Kidney glomerular epithelial cell (primary cell): ENCODE results near the gene METTL16.
"Not testable (repeated sequence)": the region's sequence is repeated elsewhere in the genome, so short reads cannot be mapped to it uniquely, and the experiment has no call there.

Source experiments
- DNase-seq: peaks from one replicate; lab custom pipeline; 2025; lab: John Stamatoyannopoulos, UW

METTL16 gene

GRCh38 chr17:2511462-2512369 lies at the start of gene METTL16:
Gene METTL16, minus strand, starts transcription at chr17:2511888. Its CDS starts 9,557 bp downstream, at chr17:2502331.
- peak; percentile 98 for DNase-seq

- DNase-seq, result no peak
Measured at GRCh38 chr17:2560658-2561057, 49.0 kb upstream of the METTL16 start.

GRCh38 chr17:2551928-2552327 lies 40.2 kb upstream of the METTL16 start:
- no peak for DNase-seq

GRCh38 chr17:2551493-2551892 lies 39.8 kb upstream of the METTL16 start:
- DNase-seq, result no peak

GRCh38 chr17:2549392-2550211 lies 37.9 kb upstream of the METTL16 start:
- no peak for DNase-seq

GRCh38 chr17:2548026-2548425 lies 36.3 kb upstream of the METTL16 start:
- not testable (repeated sequence) for DNase-seq

- DNase-seq, result no peak
Measured at GRCh38 chr17:2547176-2547575, 35.5 kb upstream of the METTL16 start.

- DNase-seq, result no peak
Measured at GRCh38 chr17:2545393-2545792, 33.7 kb upstream of the METTL16 start.

- DNase-seq, result no peak
Measured at GRCh38 chr17:2542456-2542855, 30.8 kb upstream of the METTL16 start.

- DNase-seq, result no peak
Measured at GRCh38 chr17:2542056-2542455, 30.4 kb upstream of the METTL16 start.

GRCh38 chr17:2537579-2537978 lies 25.9 kb upstream of the METTL16 start:
- not testable (repeated sequence) for DNase-seq

- no peak for DNase-seq
Measured at GRCh38 chr17:2532146-2532720, 20.5 kb upstream of the METTL16 start.

- not testable (repeated sequence) for DNase-seq
Measured at GRCh38 chr17:2531243-2531954, 19.7 kb upstream of the METTL16 start.

GRCh38 chr17:2521775-2522410 lies 10.2 kb upstream of the METTL16 start:
- DNase-seq, result not testable (repeated sequence)

GRCh38 chr17:2521257-2521656 lies 9.6 kb upstream of the METTL16 start:
- no peak for DNase-seq

- no peak for DNase-seq
Measured at GRCh38 chr17:2517539-2517938, 5.9 kb upstream of the METTL16 start.

GRCh38 chr17:2511138-2511461 lies 588 bp downstream of the METTL16 start:
- DNase-seq, result no peak

GRCh38 chr17:2510559-2510958 lies 1.1 kb downstream of the METTL16 start:
- no peak for DNase-seq

GRCh38 chr17:2508035-2508434 lies 3.7 kb downstream of the METTL16 start:
- no peak for DNase-seq

GRCh38 chr17:2507015-2507414 lies 4.7 kb downstream of the METTL16 start:
- DNase-seq, result not testable (repeated sequence)

- DNase-seq, result no peak
Measured at GRCh38 chr17:2503627-2504026, 8.1 kb downstream of the METTL16 start.
